8988T (cell line): Measurements from ENCODE around the gene PNRC1.
"Not testable (repeated sequence)": the region's sequence is repeated elsewhere in the genome, so short reads cannot be mapped to it uniquely, and the experiment has no call there.

Source experiments
- DNase-seq: peaks from one replicate; pipeline ENCODE4 v3.0.0; 2011

PNRC1 gene

GRCh38 chr6:89063881-89064280 lies 16.7 kb upstream of the PNRC1 start:
- no peak for DNase-seq

GRCh38 chr6:89064931-89065330 lies 15.6 kb upstream of the PNRC1 start:
- not testable (repeated sequence) for DNase-seq

- not testable (repeated sequence) for DNase-seq
These were observed 14.4 kb upstream of the PNRC1 start for GRCh38 chr6:89066121-89066520.

- DNase-seq: no peak
These were observed 13.5 kb upstream of the PNRC1 start for GRCh38 chr6:89066940-89067646.

GRCh38 chr6:89067796-89068195 lies 12.8 kb upstream of the PNRC1 start:
- no peak for DNase-seq

- DNase-seq: no peak
These were observed 11.9 kb upstream of the PNRC1 start for GRCh38 chr6:89068695-89069094.

- no peak for DNase-seq
These were observed 10.9 kb upstream of the PNRC1 start for GRCh38 chr6:89069536-89070163.

- no peak for DNase-seq
These were observed 9.5 kb upstream of the PNRC1 start for GRCh38 chr6:89071036-89071435.

- no peak for DNase-seq
These were observed 7.4 kb upstream of the PNRC1 start for GRCh38 chr6:89073014-89073620.

GRCh38 chr6:89073840-89074239 lies 6.7 kb upstream of the PNRC1 start:
- DNase-seq: no peak

GRCh38 chr6:89079511-89080234 lies 878 bp upstream of the PNRC1 start:
- no peak for DNase-seq

GRCh38 chr6:89081129-89081422 lies 525 bp downstream of the PNRC1 start:
- no peak for DNase-seq

GRCh38 chr6:89081423-89082322 lies 1.1 kb downstream of the PNRC1 start:
- DNase-seq: peak; percentile 70

GRCh38 chr6:89082486-89082891 lies 1.9 kb downstream of the PNRC1 start:
- no peak for DNase-seq

GRCh38 chr6:89084542-89084941 lies 4.0 kb downstream of the PNRC1 start:
- no peak for DNase-seq

- DNase-seq: no peak
These were observed 4.4 kb downstream of the PNRC1 start for GRCh38 chr6:89084954-89085353.

- DNase-seq: no peak
These were observed 5.1 kb downstream of the PNRC1 start for GRCh38 chr6:89085409-89086205.

GRCh38 chr6:89087881-89088280 lies 7.3 kb downstream of the PNRC1 start:
- no peak for DNase-seq

GRCh38 chr6:89098461-89098860 lies 17.9 kb downstream of the PNRC1 start:
- DNase-seq: no peak

- DNase-seq: no peak
These were observed 19.6 kb downstream of the PNRC1 start for GRCh38 chr6:89100114-89100513.

- DNase-seq: no peak
These were observed 29.7 kb downstream of the PNRC1 start for GRCh38 chr6:89110284-89110683.

GRCh38 chr6:89111933-89112332 lies 31.4 kb downstream of the PNRC1 start:
- DNase-seq: no peak
